Aorta (tissue), 5 donors: ENCODE results near the gene NHERF1. TPM values are rescaled to one million over a fixed set of nuclear protein-coding genes. Genes with fewer than 3 reads are reported as not detected.

Source experiments
- ATAC-seq: fragments of 200-7000 bp; cut with Tn5 transposase; one replicate; pipeline ENCODE4 v1.9.1; 2022; ENCODE audit warnings: moderate library complexity; ENCODE audit not compliant: low FRiP score
- DNase-seq, 2 donors: peaks; one replicate each; pipeline ENCODE4 v3.0.0-alpha.2; 2020
- H3K27ac ChIP-seq, 2 donors: one replicate each; pipeline ENCODE4 v1.5.1; 2013; ENCODE audit warnings: low read length in 2 of 2, mild to moderate bottlenecking in 2 of 2, moderate library complexity in 2 of 2, control low read depth in 1 of 2, inconsistent platforms in 1 of 2, low read depth in 1 of 2
- H3K27me3 ChIP-seq, 2 donors: one replicate each; pipeline ENCODE4 v1.6.1; 2013; ENCODE audit warnings: control low read depth in 1 of 2, low read length in 1 of 2, mild to moderate bottlenecking in 1 of 2, moderate library complexity in 1 of 2; ENCODE audit not compliant: insufficient read depth in 2 of 2, control insufficient read depth in 1 of 2
- H3K36me3 ChIP-seq, 2 donors: one replicate each; pipeline ENCODE4 v1.6.1; 2013; ENCODE audit warnings: control low read depth in 1 of 2, low read length in 1 of 2, mild to moderate bottlenecking in 1 of 2; ENCODE audit not compliant: insufficient read depth in 2 of 2, control insufficient read depth in 1 of 2
- H3K4me1 ChIP-seq, 2 donors: one replicate each; pipeline ENCODE4 v1.6.1; 2013; ENCODE audit warnings: low read length in 2 of 2, control low read depth in 1 of 2, mild to moderate bottlenecking in 1 of 2, moderate library complexity in 1 of 2; ENCODE audit not compliant: insufficient read depth in 2 of 2, control insufficient read depth in 1 of 2
- H3K4me3 ChIP-seq, 2 donors: one replicate each; pipeline ENCODE4 v1.5.1; 2013; ENCODE audit warnings: low read length in 2 of 2, control low read depth in 1 of 2, mild to moderate bottlenecking in 1 of 2
- H3K9me3 ChIP-seq: one replicate; pipeline ENCODE4 v1.6.1; 2013; ENCODE audit warnings: mild to moderate bottlenecking, low read length; ENCODE audit not compliant: control insufficient read depth
- WGBS, 2 donors: extraction: QIAGEN DNeasy Blood & Tissue Kit; methylation state at CpG; one replicate each; pipeline ENCODE4 v1.1.7; 2013; 5-methylcytosine and 5-hydroxymethylcytosine counted together
- intact Hi-C, 2 donors: fragments of 100-400 bp; cut with DNase I; formaldehyde crosslinking; loops; one replicate each; pipeline versions ENCODE4 v1.14.2 to v1.15.0; 2022
- polyA plus RNA-seq, 2 donors: library from polyadenylated mRNA; stranded (reverse); fragments of 200-250 nt; gene quantifications; one replicate each; pipeline ENCODE4 v1.2.3, GENCODE V29; 2013
- total RNA-seq, 2 donors: library from RNA; stranded (reverse); fragmentation: NEBNext Ultra II Directional; extraction: Animal tissue kit (Norgen Biotek cat#: 25700); gene quantifications; one replicate each; pipeline ENCODE4 v1.2.1, GENCODE V29; 2021
- donor health status: healthy with polysubstance abuse.
- donor health status: Bipolar disorder and iron deficiency.
- donor health status: DM: no; HTN: no; CAD: no.
- donor health status: DM: no; HTN: no; CAD: no.
- donor health status: DM: yes; HTN: yes; CAD: no.

The NHERF1 gene
- total and polyA plus RNA-seq, 4 donors = 10.6 to 84.4 (median 19.4) TPM

DNA sequence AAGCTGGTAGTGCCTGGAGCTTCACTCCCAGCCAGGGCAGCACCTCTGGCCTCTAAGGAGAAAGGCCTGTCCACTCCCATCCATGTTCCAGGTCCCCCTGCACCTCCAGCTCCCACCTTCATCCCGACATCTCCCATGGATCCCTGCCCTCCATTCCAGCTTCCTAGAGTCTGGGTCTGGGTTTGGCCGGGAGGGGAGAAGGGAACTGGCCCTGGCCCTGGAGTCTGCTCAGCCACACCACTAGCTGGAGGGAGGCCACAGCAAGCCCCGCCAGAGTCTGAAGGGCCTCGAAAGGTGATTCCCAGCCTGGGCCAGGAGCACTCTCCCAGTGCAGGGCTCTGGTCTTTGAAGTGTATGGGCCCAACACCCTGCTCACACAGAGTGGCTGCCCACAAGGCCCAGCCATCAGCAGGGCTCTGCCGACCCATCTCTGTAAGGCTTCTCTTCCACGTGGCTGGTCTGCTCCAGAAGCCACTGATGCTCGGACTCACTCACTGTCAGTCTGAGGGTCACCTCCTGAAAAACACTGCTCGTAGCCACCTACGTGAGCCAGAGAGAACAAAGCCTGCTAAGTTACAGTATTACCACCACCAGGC is 23.0 kb downstream of the NHERF1 start:
- 78 to 79% methylated on average over 9 of the region's 9 CpGs for WGBS, 2 donors
- no peak overlapping the region for H3K4me3 ChIP-seq

GRCh38 chr17:74772053-74772452 is 23.6 kb downstream of the NHERF1 start:
- H3K27ac ChIP-seq = no peak overlapping the region
- H3K36me3 ChIP-seq = peaks cover 0 to 6% of the 10 kb centered on the region in 2 donors
- no peaks in the 10 kb centered on the region for H3K27me3 ChIP-seq
- H3K4me3 ChIP-seq = no peak overlapping the region
- ATAC-seq (no peak), DNase-seq (no peak)
- no peaks in the 10 kb centered on the region for H3K9me3 ChIP-seq
- 87 to 92% methylated on average over 13 of the region's 13 CpGs for WGBS, 2 donors
- intact Hi-C loops = no loop called here
- H3K4me1 ChIP-seq = no peaks in the 10 kb centered on the region

More for the DNA sequence above, 23.0 kb downstream of the NHERF1 start:
- no peaks in the 10 kb centered on the region for H3K27me3 ChIP-seq
- ATAC-seq = no peak
- peaks cover 0 to 6% of the 10 kb centered on the region in 2 donors for H3K36me3 ChIP-seq
- no peaks in the 10 kb centered on the region for H3K4me1 ChIP-seq
- no peaks in the 10 kb centered on the region for H3K9me3 ChIP-seq
- DNase-seq = no peak
- H3K27ac ChIP-seq = no peak overlapping the region
- intact Hi-C loops = no loop called here

- Histone ChIP-seq H3K27ac (no peak overlapping the region), H3K4me3 (no peak overlapping the region), H3K27me3 (no peaks in the 10 kb centered on the region), H3K9me3 (no peaks in the 10 kb centered on the region), H3K4me1 (no peaks in the 10 kb centered on the region), H3K36me3 (peaks cover 0 to 6% of the 10 kb centered on the region in 2 donors)
- DNase-seq = no peak
- 58 to 70% methylated on average over 6 of the region's 6 CpGs for WGBS, 2 donors
- ATAC-seq = no peak
- intact Hi-C loops = no loop called here
Measured at GRCh38 chr17:74773414-74773813, 25.0 kb downstream of the NHERF1 start.

DNA sequence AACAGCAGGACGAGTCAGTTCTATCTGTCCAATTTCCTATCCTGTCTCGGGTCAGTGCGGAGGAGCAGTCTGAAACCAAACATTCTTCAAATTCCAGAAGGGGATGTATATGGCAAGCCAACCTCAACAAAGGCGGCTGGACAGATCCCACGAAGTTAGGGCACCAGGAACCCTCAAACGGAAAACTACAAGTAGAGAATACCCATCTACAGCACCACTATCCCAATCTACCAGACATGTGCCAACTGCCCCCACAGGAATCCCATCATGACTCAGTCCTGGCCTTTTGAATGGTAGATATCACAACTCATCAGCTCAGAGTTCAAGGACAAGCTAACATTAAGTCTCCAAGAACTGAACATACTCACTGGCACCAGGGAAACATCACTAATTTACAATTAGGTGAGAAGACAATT is 25.5 kb downstream of the NHERF1 start:
- Histone ChIP-seq H3K36me3 (peaks cover 0 to 6% of the 10 kb centered on the region in 2 donors), H3K4me1 (no peaks in the 10 kb centered on the region), H3K9me3 (no peaks in the 10 kb centered on the region), H3K27me3 (no peaks in the 10 kb centered on the region), H3K27ac (no peak overlapping the region), H3K4me3 (no peak overlapping the region)
- ATAC-seq = no peak
- WGBS, 2 donors = 20 to 27% methylated on average over 6 of the region's 6 CpGs
- no peak for DNase-seq
- intact Hi-C loops = no loop called here

DNA sequence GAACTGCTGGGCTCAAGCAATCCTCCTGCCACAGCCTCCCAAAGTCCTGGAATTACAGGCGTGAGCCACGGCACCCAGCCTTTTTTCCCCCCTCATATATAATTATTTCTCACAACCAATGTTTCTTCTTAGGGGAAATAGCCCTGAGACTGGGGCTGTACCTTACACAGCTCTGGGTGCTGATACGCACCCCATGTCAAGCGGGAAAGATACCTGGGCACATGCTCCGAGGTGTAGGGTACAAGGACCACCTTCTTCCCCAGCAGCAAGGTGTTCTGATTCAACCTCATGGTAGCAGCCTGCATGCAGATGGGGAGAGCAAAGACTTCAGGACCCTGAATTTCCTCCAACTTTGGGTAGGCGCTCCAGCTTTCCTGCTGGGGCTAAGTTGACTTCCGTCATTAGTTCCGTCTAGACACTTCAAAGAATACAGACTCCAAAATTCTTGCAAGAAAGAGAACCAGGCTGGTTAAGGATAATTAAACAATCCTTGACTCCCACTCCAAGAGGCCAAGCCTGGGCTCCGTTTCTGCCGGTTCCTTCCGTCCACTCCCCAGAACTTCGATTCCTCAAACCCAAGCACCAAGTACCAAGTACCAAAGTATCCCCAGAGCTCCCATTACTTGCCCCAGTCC is 27.1 kb downstream of the NHERF1 start:
- intact Hi-C loops = loop anchor here (5.0 kb wide), 2 partner anchors 33 to 92 kb away; no protein-coding TSS in a partner anchor
- WGBS, 2 donors = 34 to 35% methylated on average over 12 of the region's 12 CpGs
- Histone ChIP-seq H3K4me3 (peak overlapping the region; percentile 69 to 71), H3K36me3 (peaks cover 0 to 6% of the 10 kb centered on the region in 2 donors), H3K9me3 (no peaks in the 10 kb centered on the region), H3K27me3 (no peaks in the 10 kb centered on the region), H3K4me1 (no peaks in the 10 kb centered on the region), H3K27ac (no peak overlapping the region)
- DNase-seq (no peak), ATAC-seq (no peak)

DNA sequence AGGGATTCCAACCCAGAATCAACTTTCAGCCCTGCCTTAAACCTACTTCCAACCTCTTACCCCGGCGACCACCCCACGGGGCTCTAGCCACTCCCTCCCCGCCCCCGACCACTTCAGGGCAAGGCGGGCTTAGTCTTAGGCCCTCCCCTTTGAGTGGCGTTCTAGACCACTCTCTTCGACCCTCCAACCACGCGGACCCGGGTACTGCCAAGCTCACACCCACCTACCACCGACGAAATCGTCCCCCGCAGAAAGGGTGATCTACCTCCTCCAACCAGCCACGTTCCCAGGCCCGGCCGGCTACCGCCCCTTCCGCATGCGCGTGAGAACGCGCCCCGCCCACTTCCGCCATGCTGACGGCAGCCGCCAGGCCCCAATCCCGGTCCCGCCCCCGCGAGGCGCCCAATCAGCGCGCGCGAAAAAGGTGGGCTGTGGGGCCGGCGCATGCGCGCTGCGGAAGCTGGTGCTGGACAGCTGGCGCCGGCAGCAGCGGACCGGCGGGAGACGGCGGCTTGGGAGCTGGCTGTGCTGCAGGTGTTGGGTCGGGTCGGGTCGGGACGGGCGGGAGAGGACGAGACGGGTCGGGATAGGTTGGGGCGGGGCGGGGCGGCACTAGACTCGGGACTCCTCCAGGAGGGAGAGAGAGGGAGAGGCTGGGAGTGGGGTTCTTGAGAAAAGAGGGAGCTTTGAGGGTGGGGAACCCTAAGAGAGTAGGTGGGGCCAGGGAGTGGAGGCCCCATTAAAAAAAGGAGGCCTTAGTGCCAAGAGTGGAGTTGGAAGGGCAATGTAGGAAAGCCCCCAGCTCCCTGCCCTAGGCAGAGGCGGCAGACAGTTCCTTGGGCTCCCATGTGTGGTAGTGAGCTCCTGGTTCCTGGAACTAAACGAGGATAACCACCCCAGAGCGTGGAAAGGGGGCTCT is 27.9 kb downstream of the NHERF1 start, which contains the start of gene NAT9:
NAT9 (minus strand) TSS at position 302 of the 919 bp plus-strand sequence. CDS start 647 bp downstream, outside the sequence.
- ATAC-seq = peak; percentile 98
- H3K36me3 ChIP-seq = peaks cover 0 to 6% of the 10 kb centered on the region in 2 donors
- no peaks in the 10 kb centered on the region for H3K4me1 ChIP-seq
- intact Hi-C loops = loop anchor here (5.0 kb wide), 2 partner anchors 34 to 91 kb away; no protein-coding TSS in a partner anchor
- no peaks in the 10 kb centered on the region for H3K27me3 ChIP-seq
- no peaks in the 10 kb centered on the region for H3K9me3 ChIP-seq
- peak; percentile 99 to 100 for DNase-seq
- H3K4me3 ChIP-seq = peak within 1 kb of the TSS; percentile 69 to 71
- H3K27ac ChIP-seq = no peak within 1 kb of the TSS
- WGBS, 2 donors = 1% methylated on average over 42 to 64 of the region's 64 CpGs

DNA sequence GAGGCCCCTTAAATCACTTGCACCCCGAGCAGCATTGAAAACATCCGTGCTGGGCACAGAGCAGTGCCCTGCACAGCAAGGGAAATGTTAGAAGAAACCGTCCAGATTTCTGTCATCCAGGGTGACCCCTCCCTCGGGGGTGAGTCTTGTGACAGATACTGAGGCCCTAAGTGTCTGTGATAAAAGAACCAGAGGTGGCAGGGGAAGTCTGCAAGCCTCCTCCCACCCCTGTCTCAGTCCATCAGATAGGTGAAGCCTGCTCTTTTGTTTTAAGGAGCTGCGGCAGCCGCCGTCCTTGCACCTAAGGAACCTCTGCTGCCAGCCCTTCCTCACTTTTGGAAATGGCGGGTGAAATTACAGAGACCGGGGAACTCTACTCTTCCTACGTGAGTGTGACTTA is 28.6 kb downstream of the NHERF1 start:
- 28 to 35% methylated on average over 10 of the region's 10 CpGs for WGBS, 2 donors

GRCh38 chr17:74777901-74778515 is 29.6 kb downstream of the NHERF1 start:
- no peak overlapping the region for H3K27ac ChIP-seq
- peaks cover 0 to 1% of the 10 kb centered on the region in 2 donors for H3K36me3 ChIP-seq
- WGBS, 2 donors = 79 to 88% methylated on average over 6 of the region's 6 CpGs
- no peak overlapping the region for H3K4me3 ChIP-seq
- H3K27me3 ChIP-seq = no peaks in the 10 kb centered on the region
- intact Hi-C loops = loop anchor here (5.0 kb wide), 2 partner anchors 36 to 89 kb away; no protein-coding TSS in a partner anchor
- DNase-seq (no peak), ATAC-seq (no peak)
- no peaks in the 10 kb centered on the region for H3K4me1 ChIP-seq
- H3K9me3 ChIP-seq = no peaks in the 10 kb centered on the region

More for the DNA sequence above, 28.6 kb downstream of the NHERF1 start:
- Histone ChIP-seq H3K36me3 (peaks cover 0 to 4% of the 10 kb centered on the region in 2 donors), H3K27ac (no peak overlapping the region), H3K4me1 (no peaks in the 10 kb centered on the region), H3K27me3 (no peaks in the 10 kb centered on the region), H3K4me3 (peak overlapping the region; percentile 28 to 49), H3K9me3 (no peaks in the 10 kb centered on the region)
- intact Hi-C loops = loop anchor here (5.0 kb wide), 2 partner anchors 35 to 90 kb away; no protein-coding TSS in a partner anchor
- DNase-seq = no peak
- ATAC-seq = no peak
